ENCODE results near the gene SLC25A51. TPM values are rescaled to one million over a fixed set of nuclear protein-coding genes. Genes with fewer than 3 reads are reported as not detected.
"Not testable (repeated sequence)": the region's sequence is repeated elsewhere in the genome, so short reads cannot be mapped to it uniquely, and the experiment has no call there.

The SLC25A51 gene
- polyA plus RNA-seq, 2 of the 4 experiments (the other 2 are of a cell fraction): 17.2 to 24.3 TPM

- TF ChIP-seq ZNF302 (CRISPR knock-in tag; IDR thresholded peaks at IDR 0.05) (no peak), MAZ (IDR thresholded peaks at IDR 0.05; ENCODE audit: borderline replicate concordance, low read depth, low read length) (no peak), JUN (IDR thresholded peaks at IDR 0.05) (no peak)
- no peak overlapping the region for H3K27ac ChIP-seq
- ATAC-seq (no peak), FAIRE-seq (no peak), DNase-seq (ENCODE audit: low read depth in 1 of 2, low spot score in 1 of 2) (no peak)
- 45% methylated on average over 2 of the region's 2 CpGs for WGBS (ENCODE audit: missing lambda C conversion rate)
- H3K4me2 ChIP-seq: no peak overlapping the region
- ChIA-PET POLR2A (no interaction called here), CTCF (interaction anchor here (1.0 to 2.4 kb wide), 3 partner anchors 11 to 39 kb away, joined by 3 to 13 read pairs (median 3); no protein-coding TSS in a partner anchor)
- no peak overlapping the region for H3K4me3 ChIP-seq
- H3K4me1 ChIP-seq: peaks cover 10% of the 10 kb centered on the region
- no peaks in the 10 kb centered on the region for H3K9me3 ChIP-seq
Observed at GRCh38 chr9:37897665-37898064, 6.3 kb downstream of the SLC25A51 start.

GRCh38 chr9:37892063-37892462 is 11.9 kb downstream of the SLC25A51 start:
- DNase-seq (ENCODE audit: low read depth in 1 of 2, low spot score in 1 of 2) (no peak), FAIRE-seq (no peak), ATAC-seq (no peak)
- no peak overlapping the region for H3K4me2 ChIP-seq
- POLR2A ChIA-PET: no interaction called here
- no peaks in the 10 kb centered on the region for H3K4me1 ChIP-seq
- 87% methylated on average over 8 of the region's 8 CpGs for WGBS (ENCODE audit: missing lambda C conversion rate)
- no peaks in the 10 kb centered on the region for H3K9me3 ChIP-seq
- TF ChIP-seq HOXA7 (CRISPR knock-in tag; IDR thresholded peaks at IDR 0.05): no peak
- no peak for TF ChIP-seq EHMT2 (IDR thresholded peaks at IDR 0.05; ENCODE audit: low read depth)
- no peak for TF ChIP-seq ESRRA (IDR thresholded peaks at IDR 0.05; ENCODE audit: borderline replicate concordance, low read length)
- TF ChIP-seq SREBF2 (IDR thresholded peaks at IDR 0.05): no peak
- TF ChIP-seq CHD4 (IDR thresholded peaks at IDR 0.05; ENCODE audit: borderline replicate concordance): no peak
- no peak for TF ChIP-seq HES2 (IDR thresholded peaks at IDR 0.05)
- no peak for TF ChIP-seq GATA3 (IDR thresholded peaks at IDR 0.05; ENCODE audit: borderline replicate concordance)
- TF ChIP-seq CEBPB (IDR thresholded peaks at IDR 0.05): no peak
- no peak for TF ChIP-seq HOXB13 (CRISPR knock-in tag; IDR thresholded peaks at IDR 0.05; ENCODE audit: low read depth)
- no peak for TF ChIP-seq HEYL (CRISPR knock-in tag; IDR thresholded peaks at IDR 0.05)
- no peak for TF ChIP-seq EP300 (IDR thresholded peaks at IDR 0.05)
- no peak for TF ChIP-seq TFCP2L1 (CRISPR knock-in tag; IDR thresholded peaks at IDR 0.05)
- TF ChIP-seq ZFP36 (IDR thresholded peaks at IDR 0.05; ENCODE audit: borderline replicate concordance, partially characterized antibody): no peak
- TF ChIP-seq JUN (IDR thresholded peaks at IDR 0.05): no peak
- TF ChIP-seq ELK1 (IDR thresholded peaks at IDR 0.05; ENCODE audit: low read depth, low read length): no peak
- no peak for TF ChIP-seq EHF (CRISPR knock-in tag; IDR thresholded peaks at IDR 0.05)
- TF ChIP-seq PHF8 (IDR thresholded peaks at IDR 0.05; ENCODE audit: borderline replicate concordance, low read depth): no peak
- no peak for TF ChIP-seq NFE2L2 (conservative IDR thresholded peaks at IDR 0.05; ENCODE audit: low read length)
- TF ChIP-seq CHD2 (IDR thresholded peaks at IDR 0.05; ENCODE audit: low read length, partially characterized antibody): no peak
- H3K27ac ChIP-seq: no peak overlapping the region
- CTCF ChIA-PET: interaction anchor here (1.8 kb wide), 1 partner anchor 11 kb away, joined by 5 read pairs; no protein-coding TSS in a partner anchor
- no peak overlapping the region for H3K4me3 ChIP-seq

GRCh38 chr9:37891042-37891441 is 12.9 kb downstream of the SLC25A51 start:
- CTCF ChIA-PET, H3K4me1 ChIP-seq: not testable (repeated sequence)
- WGBS (ENCODE audit: missing lambda C conversion rate): 93% methylated on average over 17 of the region's 17 CpGs

GRCh38 chr9:37889536-37889935 is 14.4 kb downstream of the SLC25A51 start:
- TF ChIP-seq KDM1A (IDR thresholded peaks at IDR 0.05; ENCODE audit: low read depth) (no peak), HDAC2 (IDR thresholded peaks at IDR 0.05) (no peak), REST (IDR thresholded peaks at IDR 0.05) (no peak), ZSCAN20 (CRISPR knock-in tag; IDR thresholded peaks at IDR 0.05) (no peak), TP53 (CRISPR knock-in tag; IDR thresholded peaks at IDR 0.05) (no peak), EHMT2 (IDR thresholded peaks at IDR 0.05; ENCODE audit: low read depth) (no peak), JUN (IDR thresholded peaks at IDR 0.05) (no peak), HOXA7 (CRISPR knock-in tag; IDR thresholded peaks at IDR 0.05) (no peak), CHD2 (IDR thresholded peaks at IDR 0.05; ENCODE audit: low read length, partially characterized antibody) (no peak), ATOH8 (CRISPR knock-in tag; IDR thresholded peaks at IDR 0.05; ENCODE audit: low read depth) (no peak), HEYL (CRISPR knock-in tag; IDR thresholded peaks at IDR 0.05) (no peak), KDM5A (IDR thresholded peaks at IDR 0.05) (no peak)
- no peak for FAIRE-seq
- no peak overlapping the region for H3K4me3 ChIP-seq
- DNase-seq (ENCODE audit: low read depth in 1 of 2, low spot score in 1 of 2): no peak
- POLR2A ChIA-PET: no interaction called here
- no peak overlapping the region for H3K27ac ChIP-seq
- CTCF ChIA-PET: no interaction called here
- no peaks in the 10 kb centered on the region for H3K9me3 ChIP-seq
- H3K4me1 ChIP-seq: no peaks in the 10 kb centered on the region
- H3K4me2 ChIP-seq: no peak overlapping the region
- no peak for ATAC-seq

More at GRCh38 chr9:37891042-37891441, 12.9 kb downstream of the SLC25A51 start:
- POLR2A ChIA-PET; DNase-seq (ENCODE audit: low read depth in 1 of 2, low spot score in 1 of 2); H3K27ac ChIP-seq; H3K4me3 ChIP-seq; ATAC-seq; FAIRE-seq; H3K9me3 ChIP-seq; H3K4me2 ChIP-seq: not testable (repeated sequence)

Data from A549 (cell line).